Fibroblast of pulmonary artery (primary cell): Measurements from ENCODE around the gene TRIP4.
A peak's percentile ranks its signal among the peaks of the same experiment; 100 is the strongest.

ENCODE experiments used
- DNase-seq: peaks from one replicate; pipeline ENCODE4 v3.0.0-alpha.2; 2010; ENCODE audit warnings: low read depth
- H3K4me3 ChIP-seq: replicated peaks from 2 replicates; pipeline ENCODE4 v1.5.1; 2011; ENCODE audit warnings: low read depth, mild to moderate bottlenecking, control low read depth, low read length, moderate library complexity
- CTCF ChIP-seq: IDR thresholded peaks from 2 replicates; pipeline ENCODE4 v1.5.1; 2011; ENCODE audit warnings: mild to moderate bottlenecking, control low read depth, low read length, inconsistent platforms; ENCODE audit errors: missing control alignments

Gene TRIP4

GRCh38 chr15:64502151-64502550 lies 114.5 kb downstream of the TRIP4 start:
- DNase-seq = no peak
- no peak overlapping the region for H3K4me3 ChIP-seq

GRCh38 chr15:64502551-64502950 lies 114.9 kb downstream of the TRIP4 start:
- TF ChIP-seq CTCF = no peak
- DNase-seq = peak; percentile 21
- no peak overlapping the region for H3K4me3 ChIP-seq

More at GRCh38 chr15:64502151-64502550, 114.5 kb downstream of the TRIP4 start:
- TF ChIP-seq CTCF = no peak

GRCh38 chr15:64503197-64503596 lies 115.6 kb downstream of the TRIP4 start:
- peak; percentile 67 for DNase-seq
- H3K4me3 ChIP-seq = no peak overlapping the region

GRCh38 chr15:64503640-64504039 lies 116.0 kb downstream of the TRIP4 start:
- no peak for DNase-seq
- no peak overlapping the region for H3K4me3 ChIP-seq
- TF ChIP-seq CTCF = no peak

More at GRCh38 chr15:64503197-64503596, 115.6 kb downstream of the TRIP4 start:
- TF ChIP-seq CTCF = no peak
